DND-41 (cell line): ENCODE data around the gene PRR7.

ENCODE experiments used
- EZH2 ChIP-seq: IDR thresholded peaks from 3 replicates; pipeline ENCODE4 v1.6.1; 2012; ENCODE audit warnings: borderline replicate concordance, low read depth, mild to moderate bottlenecking, moderate library complexity, low read length, inconsistent platforms; ENCODE audit not compliant: severe bottlenecking
- TF ChIP-seq, protein P1 (sequence below): IDR thresholded peaks from 2 replicates; pipeline ENCODE4 v1.5.1; 2012; ENCODE audit warnings: borderline replicate concordance, low read length, moderate library complexity, mild to moderate bottlenecking; ENCODE audit not compliant: poor library complexity, severe bottlenecking; ENCODE audit errors: extremely low read depth

DNA sequence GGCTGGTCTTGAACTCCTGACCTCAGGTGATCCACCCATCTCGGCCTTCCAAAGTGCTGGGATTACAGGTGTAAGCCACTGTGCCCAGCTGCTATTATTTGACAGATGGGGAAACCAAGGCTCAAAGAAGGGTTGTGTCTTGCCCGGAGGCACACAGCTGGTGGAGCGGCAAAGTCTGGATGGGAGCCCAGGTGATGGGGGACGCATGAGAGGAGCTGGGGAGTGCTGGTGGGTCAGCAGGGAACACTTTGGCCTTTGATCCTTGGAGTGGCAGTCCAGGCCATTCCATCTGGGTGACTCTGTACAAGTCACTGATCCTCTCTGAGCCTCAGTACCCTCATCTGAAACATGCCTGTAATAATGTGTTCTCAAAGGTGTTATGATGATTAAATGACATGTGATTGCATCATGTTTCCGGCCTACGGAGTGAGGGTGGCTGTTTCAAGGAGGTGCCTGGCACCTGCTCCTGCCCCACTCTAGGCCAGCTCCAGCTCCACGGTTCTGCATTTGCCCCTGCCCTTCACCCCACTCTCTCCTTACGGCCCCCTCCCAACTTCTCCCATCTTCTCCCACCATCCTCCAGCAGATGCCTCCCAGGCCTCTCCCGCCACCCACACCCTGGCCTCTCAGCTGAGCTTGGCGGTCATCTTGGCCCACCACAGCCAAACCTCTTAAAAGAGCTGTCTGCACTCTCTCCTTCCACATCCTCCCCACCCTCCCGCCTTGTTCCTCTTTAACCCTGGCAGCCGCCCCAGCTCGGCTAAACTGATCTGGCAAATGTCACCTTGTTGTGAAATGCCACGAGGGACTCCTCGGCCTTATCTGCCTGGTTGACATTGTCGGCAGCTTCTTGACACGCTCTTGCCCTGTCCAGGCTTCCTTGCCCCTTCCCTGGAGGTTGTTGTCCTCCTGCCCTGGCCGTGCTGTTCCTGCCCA lies 32.4 kb downstream of the PRR7 start:
- TF ChIP-seq, protein P1, sequence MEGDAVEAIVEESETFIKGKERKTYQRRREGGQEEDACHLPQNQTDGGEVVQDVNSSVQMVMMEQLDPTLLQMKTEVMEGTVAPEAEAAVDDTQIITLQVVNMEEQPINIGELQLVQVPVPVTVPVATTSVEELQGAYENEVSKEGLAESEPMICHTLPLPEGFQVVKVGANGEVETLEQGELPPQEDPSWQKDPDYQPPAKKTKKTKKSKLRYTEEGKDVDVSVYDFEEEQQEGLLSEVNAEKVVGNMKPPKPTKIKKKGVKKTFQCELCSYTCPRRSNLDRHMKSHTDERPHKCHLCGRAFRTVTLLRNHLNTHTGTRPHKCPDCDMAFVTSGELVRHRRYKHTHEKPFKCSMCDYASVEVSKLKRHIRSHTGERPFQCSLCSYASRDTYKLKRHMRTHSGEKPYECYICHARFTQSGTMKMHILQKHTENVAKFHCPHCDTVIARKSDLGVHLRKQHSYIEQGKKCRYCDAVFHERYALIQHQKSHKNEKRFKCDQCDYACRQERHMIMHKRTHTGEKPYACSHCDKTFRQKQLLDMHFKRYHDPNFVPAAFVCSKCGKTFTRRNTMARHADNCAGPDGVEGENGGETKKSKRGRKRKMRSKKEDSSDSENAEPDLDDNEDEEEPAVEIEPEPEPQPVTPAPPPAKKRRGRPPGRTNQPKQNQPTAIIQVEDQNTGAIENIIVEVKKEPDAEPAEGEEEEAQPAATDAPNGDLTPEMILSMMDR: no peak
- TF ChIP-seq EZH2: no peak
